HG02970 (cell line): ENCODE results near the gene CASP4.
"Not testable (repeated sequence)": the region's sequence is repeated elsewhere in the genome, so short reads cannot be mapped to it uniquely, and the experiment has no call there.

Experiments used
- ATAC-seq: cut with Tn5 transposase; IDR thresholded peaks from one replicate; pipeline ENCODE4 v1.9.1; 2021; ENCODE audit warnings: mild to moderate bottlenecking, moderate library complexity, moderate number of reproducible peaks; ENCODE audit not compliant: unreplicated experiment, low FRiP score

Gene CASP4

GRCh38 chr11:104962852-104963251 is 5.5 kb downstream of the CASP4 start:
- ATAC-seq: no peak

GRCh38 chr11:104957280-104957679 is 11.1 kb downstream of the CASP4 start:
- ATAC-seq: no peak

- ATAC-seq: no peak
Measured at GRCh38 chr11:104956528-104956927, 11.8 kb downstream of the CASP4 start.

- ATAC-seq: peak; percentile 77
Measured at GRCh38 chr11:104946907-104947306, 21.5 kb downstream of the CASP4 start.

GRCh38 chr11:104944076-104944475 is 24.3 kb downstream of the CASP4 start:
- ATAC-seq: no peak

GRCh38 chr11:104943561-104943960 is 24.8 kb downstream of the CASP4 start:
- no peak for ATAC-seq

GRCh38 chr11:104934594-104934993 is 33.8 kb downstream of the CASP4 start:
- ATAC-seq: no peak

GRCh38 chr11:104934073-104934472 is 34.3 kb downstream of the CASP4 start:
- ATAC-seq: not testable (repeated sequence)

GRCh38 chr11:104928811-104929210 is 39.6 kb downstream of the CASP4 start:
- no peak for ATAC-seq

GRCh38 chr11:104926771-104927611 is 41.4 kb downstream of the CASP4 start:
- ATAC-seq: no peak

- ATAC-seq: no peak
Measured at GRCh38 chr11:104925850-104926249, 42.5 kb downstream of the CASP4 start.

GRCh38 chr11:104918113-104918824 is 50.1 kb downstream of the CASP4 start:
- no peak for ATAC-seq

- no peak for ATAC-seq
Measured at GRCh38 chr11:104917271-104918112, 50.9 kb downstream of the CASP4 start.

GRCh38 chr11:104916442-104916841 is 51.9 kb downstream of the CASP4 start:
- no peak for ATAC-seq

- no peak for ATAC-seq
Measured at GRCh38 chr11:104912102-104912501, 56.3 kb downstream of the CASP4 start.

- ATAC-seq: no peak
Measured at GRCh38 chr11:104908186-104908531, 60.2 kb downstream of the CASP4 start.

- ATAC-seq: no peak
Measured at GRCh38 chr11:104907521-104908185, 60.7 kb downstream of the CASP4 start.

- ATAC-seq: no peak
Measured at GRCh38 chr11:104905271-104905670, 63.1 kb downstream of the CASP4 start.

GRCh38 chr11:104899226-104899625 is 69.1 kb downstream of the CASP4 start:
- ATAC-seq: no peak

GRCh38 chr11:104898685-104899013 is 69.7 kb downstream of the CASP4 start:
- no peak for ATAC-seq
